Skin epidermis (tissue), 12 donors: ENCODE data around the gene MIPEP.

Experiments used
- H3K27ac ChIP-seq, 21 experiments: fragments of 200-600 bp; sonication (generic) in 11 of 21; one replicate each; pipeline ENCODE4 v1.5.0; 2020; ENCODE audit warnings: mild to moderate bottlenecking in 3 of 21, inconsistent platforms in 2 of 21, moderate library complexity in 2 of 21
- H3K4me3 ChIP-seq, 7 experiments: fragments of 200-600 bp; sonication (generic) in 2 of 7; one replicate each; pipeline ENCODE4 v1.5.0; 2020; ENCODE audit warnings: inconsistent platforms in 2 of 7, mild to moderate bottlenecking in 2 of 7, moderate library complexity in 1 of 7

MIPEP gene

GRCh38 chr13:23858546-23858945 is 30.7 kb downstream of the MIPEP start:
- no peak overlapping the region for H3K27ac ChIP-seq
- H3K4me3 ChIP-seq: no peak overlapping the region

- H3K27ac ChIP-seq: no peak overlapping the region
- H3K4me3 ChIP-seq: no peak overlapping the region
Measured at GRCh38 chr13:23856008-23856750, 33.0 kb downstream of the MIPEP start.

- Histone ChIP-seq H3K4me3 (no peak overlapping the region), H3K27ac (no peak overlapping the region)
Measured at GRCh38 chr13:23855360-23855759, 33.8 kb downstream of the MIPEP start.

GRCh38 chr13:23852351-23852750 is 36.8 kb downstream of the MIPEP start:
- H3K4me3 ChIP-seq: no peak overlapping the region
- H3K27ac ChIP-seq: no peak overlapping the region

GRCh38 chr13:23851106-23851505 is 38.1 kb downstream of the MIPEP start:
- H3K4me3 ChIP-seq: no peak overlapping the region
- H3K27ac ChIP-seq: no peak overlapping the region

GRCh38 chr13:23850134-23850533 is 39.1 kb downstream of the MIPEP start:
- H3K27ac ChIP-seq: no peak overlapping the region
- H3K4me3 ChIP-seq: no peak overlapping the region

GRCh38 chr13:23849670-23850069 is 39.5 kb downstream of the MIPEP start:
- H3K27ac ChIP-seq: no peak overlapping the region
- H3K4me3 ChIP-seq: no peak overlapping the region

- Histone ChIP-seq H3K4me3 (no peak overlapping the region), H3K27ac (peak overlapping the region in 8 of 21 experiments; percentile 1 to 67 (median 30))
Measured at GRCh38 chr13:23848646-23849141, 40.5 kb downstream of the MIPEP start.

GRCh38 chr13:23848019-23848418 is 41.2 kb downstream of the MIPEP start:
- Histone ChIP-seq H3K27ac (peak overlapping the region in 5 of 21 experiments; percentile 1 to 63 (median 30)), H3K4me3 (no peak overlapping the region)

- H3K4me3 ChIP-seq: no peak overlapping the region
- no peak overlapping the region for H3K27ac ChIP-seq
Measured at GRCh38 chr13:23847497-23847896, 41.7 kb downstream of the MIPEP start.

- H3K27ac ChIP-seq: no peak overlapping the region
- no peak overlapping the region for H3K4me3 ChIP-seq
Measured at GRCh38 chr13:23845105-23845725, 44.0 kb downstream of the MIPEP start.

- H3K4me3 ChIP-seq: no peak overlapping the region
- H3K27ac ChIP-seq: no peak overlapping the region
Measured at GRCh38 chr13:23844132-23844531, 45.1 kb downstream of the MIPEP start.

- H3K4me3 ChIP-seq: no peak overlapping the region
- H3K27ac ChIP-seq: no peak overlapping the region
Measured at GRCh38 chr13:23843436-23843835, 45.8 kb downstream of the MIPEP start.

- no peak overlapping the region for H3K4me3 ChIP-seq
- no peak overlapping the region for H3K27ac ChIP-seq
Measured at GRCh38 chr13:23842406-23842805, 46.8 kb downstream of the MIPEP start.

- Histone ChIP-seq H3K4me3 (no peak overlapping the region), H3K27ac (peak overlapping the region in 12 of 21 experiments; percentile 3 to 72 (median 52))
Measured at GRCh38 chr13:23833733-23834611, 55.2 kb downstream of the MIPEP start.

- peak overlapping the region in 1 of 21 experiments; percentile 13 for H3K27ac ChIP-seq
- no peak overlapping the region for H3K4me3 ChIP-seq
Measured at GRCh38 chr13:23828866-23829265, 60.3 kb downstream of the MIPEP start.

GRCh38 chr13:23828086-23828485 is 61.1 kb downstream of the MIPEP start:
- Histone ChIP-seq H3K27ac (no peak overlapping the region), H3K4me3 (no peak overlapping the region)

GRCh38 chr13:23825179-23825578 is 64.0 kb downstream of the MIPEP start:
- peak overlapping the region in 5 of 21 experiments; percentile 3 to 39 (median 16) for H3K27ac ChIP-seq
- H3K4me3 ChIP-seq: no peak overlapping the region

- Histone ChIP-seq H3K4me3 (no peak overlapping the region), H3K27ac (peak overlapping the region in 2 of 21 experiments; percentile 30 to 38)
Measured at GRCh38 chr13:23824371-23824770, 64.8 kb downstream of the MIPEP start.

- no peak overlapping the region for H3K4me3 ChIP-seq
- H3K27ac ChIP-seq: no peak overlapping the region
Measured at GRCh38 chr13:23822252-23822824, 66.9 kb downstream of the MIPEP start.
